ENCODE data around the gene INO80C.
"Not testable (repeated sequence)": the region's sequence is repeated elsewhere in the genome, so short reads cannot be mapped to it uniquely, and the experiment has no call there.

Gene INO80C

DNA sequence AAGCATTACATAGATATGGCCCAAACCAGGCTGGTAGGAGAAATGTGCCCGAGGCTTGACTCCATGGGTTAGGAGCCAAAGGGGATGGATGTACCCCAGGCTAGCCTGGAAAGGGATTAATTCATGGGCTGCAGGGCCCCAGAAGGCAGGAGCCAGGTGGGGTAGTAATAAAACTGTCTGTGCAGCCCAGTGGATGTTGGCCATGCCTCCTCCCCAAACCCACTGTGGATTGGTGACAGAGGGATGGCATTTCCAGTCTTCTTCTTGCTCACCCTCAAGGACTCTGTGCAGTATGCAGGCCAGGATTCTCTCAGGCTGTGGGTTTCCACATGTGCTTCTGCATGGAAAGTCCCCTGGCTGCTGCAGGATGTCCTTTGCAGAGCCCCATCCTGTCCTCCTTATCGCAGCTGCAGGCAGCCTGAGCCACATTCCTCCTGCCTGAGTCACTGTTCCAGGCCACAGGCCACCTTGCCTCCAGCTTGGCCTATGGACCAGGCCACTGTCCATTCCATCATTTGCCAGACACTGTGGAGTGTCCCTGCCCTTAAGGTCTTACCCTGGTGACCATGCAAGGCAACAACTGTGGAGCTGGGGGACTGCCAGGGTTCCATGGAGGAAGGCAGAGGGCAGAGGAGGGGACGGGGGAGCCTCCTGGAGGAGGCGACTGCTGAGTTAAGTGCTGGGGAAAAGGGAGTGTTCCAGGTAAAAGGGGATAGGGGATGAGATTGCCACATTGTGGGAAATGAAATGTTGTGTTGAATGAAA lies 38.9 kb downstream of the INO80C start:
- TF ChIP-seq, protein P1, sequence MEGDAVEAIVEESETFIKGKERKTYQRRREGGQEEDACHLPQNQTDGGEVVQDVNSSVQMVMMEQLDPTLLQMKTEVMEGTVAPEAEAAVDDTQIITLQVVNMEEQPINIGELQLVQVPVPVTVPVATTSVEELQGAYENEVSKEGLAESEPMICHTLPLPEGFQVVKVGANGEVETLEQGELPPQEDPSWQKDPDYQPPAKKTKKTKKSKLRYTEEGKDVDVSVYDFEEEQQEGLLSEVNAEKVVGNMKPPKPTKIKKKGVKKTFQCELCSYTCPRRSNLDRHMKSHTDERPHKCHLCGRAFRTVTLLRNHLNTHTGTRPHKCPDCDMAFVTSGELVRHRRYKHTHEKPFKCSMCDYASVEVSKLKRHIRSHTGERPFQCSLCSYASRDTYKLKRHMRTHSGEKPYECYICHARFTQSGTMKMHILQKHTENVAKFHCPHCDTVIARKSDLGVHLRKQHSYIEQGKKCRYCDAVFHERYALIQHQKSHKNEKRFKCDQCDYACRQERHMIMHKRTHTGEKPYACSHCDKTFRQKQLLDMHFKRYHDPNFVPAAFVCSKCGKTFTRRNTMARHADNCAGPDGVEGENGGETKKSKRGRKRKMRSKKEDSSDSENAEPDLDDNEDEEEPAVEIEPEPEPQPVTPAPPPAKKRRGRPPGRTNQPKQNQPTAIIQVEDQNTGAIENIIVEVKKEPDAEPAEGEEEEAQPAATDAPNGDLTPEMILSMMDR (conservative IDR thresholded peaks at IDR 0.05; ENCODE audit: low read depth) = no peak
- POLR2A ChIA-PET (ENCODE audit: low non-redundant PET) = no interaction called here
- no peak for DNase-seq (ENCODE audit: low spot score)
- CTCF ChIA-PET = no interaction called here
- H3K27ac ChIP-seq = peak overlapping the region; percentile 85

DNA sequence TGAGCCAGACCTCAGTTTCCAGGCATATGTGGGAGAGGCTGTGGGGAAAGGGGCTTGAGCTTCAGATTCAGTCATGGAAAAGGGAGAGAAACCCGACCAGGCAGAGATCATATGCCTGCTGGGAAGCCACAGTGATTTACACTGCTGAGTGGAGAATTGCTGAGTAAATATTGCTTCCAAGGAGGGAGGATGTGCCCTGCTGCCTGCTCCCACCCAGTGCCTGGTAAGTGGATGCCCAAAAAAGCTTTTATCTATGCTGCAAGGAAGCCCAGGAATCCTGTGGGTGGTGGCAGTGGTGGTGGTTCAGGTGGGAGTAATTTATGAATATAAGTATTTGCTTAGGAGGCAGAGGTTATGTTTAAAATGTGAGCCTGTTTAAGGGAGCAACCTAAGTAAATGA lies 39.5 kb downstream of the INO80C start:
- ChIA-PET CTCF (no interaction called here), POLR2A (ENCODE audit: low non-redundant PET) (no interaction called here)
- no peak for DNase-seq (ENCODE audit: low spot score)
- peak overlapping the region; percentile 85 for H3K27ac ChIP-seq
- TF ChIP-seq, protein P1 (conservative IDR thresholded peaks at IDR 0.05; ENCODE audit: low read depth) = no peak

DNA sequence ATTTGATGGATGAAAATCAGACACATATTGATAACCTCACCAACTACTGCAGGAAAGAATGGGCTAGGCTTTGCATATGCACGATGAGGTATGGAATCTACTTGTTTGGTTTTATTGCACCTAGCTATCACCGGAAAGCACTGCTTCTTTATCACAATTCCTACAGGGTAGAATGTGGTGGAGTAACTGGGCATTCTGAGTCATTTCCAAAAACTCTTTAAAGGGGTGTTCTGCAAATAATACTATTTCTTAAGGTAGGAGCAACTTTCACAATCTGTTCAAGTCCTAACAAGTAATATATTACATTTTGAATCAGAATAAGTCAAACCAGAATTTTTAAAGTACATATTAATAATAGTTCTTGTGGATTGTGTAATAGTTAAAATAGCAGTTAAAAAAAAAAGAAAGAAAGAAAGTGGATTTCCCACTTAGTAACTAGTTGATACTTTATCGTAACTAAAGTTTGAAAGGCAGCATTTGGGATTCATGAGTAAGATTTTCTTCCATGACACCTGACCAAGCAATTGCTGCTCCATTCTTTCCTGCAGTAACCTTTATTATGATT lies 40.5 kb downstream of the INO80C start:
- ChIA-PET CTCF (no interaction called here), POLR2A (ENCODE audit: low non-redundant PET) (no interaction called here)
- H3K27ac ChIP-seq = peak overlapping the region; percentile 97
- TF ChIP-seq, protein P1 (conservative IDR thresholded peaks at IDR 0.05; ENCODE audit: low read depth) = no peak
- DNase-seq (ENCODE audit: low spot score) = peak; percentile 83

DNA sequence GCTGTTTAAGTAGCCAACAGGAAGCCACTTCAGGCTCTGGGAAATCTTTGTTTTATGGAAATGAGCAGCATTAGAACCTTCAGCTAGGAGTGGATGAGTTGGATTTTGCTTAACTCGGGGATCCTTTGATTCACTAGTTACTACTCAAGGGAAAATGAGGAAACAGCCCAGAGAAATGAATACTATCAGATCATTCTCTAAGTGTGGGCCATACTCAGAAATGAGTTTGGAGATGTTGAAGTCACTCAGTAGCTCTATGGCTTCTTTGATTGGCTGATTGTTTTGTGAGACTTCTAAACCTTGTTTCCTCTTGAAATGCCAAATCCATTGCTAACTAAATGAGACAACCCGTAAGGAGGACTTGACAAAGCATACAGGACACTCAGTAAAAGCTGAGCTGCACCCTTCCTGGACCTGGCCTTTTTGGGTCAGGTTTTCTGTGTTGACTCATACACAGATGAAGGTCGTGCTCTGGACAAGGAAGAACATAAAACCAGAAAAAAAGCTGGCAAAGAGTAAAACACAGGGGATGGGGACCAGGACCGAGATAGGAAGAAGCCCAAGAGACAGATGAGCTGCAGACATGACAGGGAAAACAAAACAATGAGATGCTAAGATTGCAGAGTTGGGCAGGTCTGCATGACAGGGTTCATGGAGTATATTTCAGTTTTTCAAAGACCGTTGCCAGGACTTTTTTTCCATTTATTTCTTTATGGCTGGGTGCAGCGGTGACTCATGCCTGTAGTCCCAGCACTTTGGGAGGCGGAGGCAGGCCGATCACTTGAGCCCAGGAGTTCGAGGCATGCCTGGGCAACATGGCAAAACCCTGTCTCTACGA lies 41.6 kb downstream of the INO80C start:
- peak overlapping the region; percentile 97 for H3K27ac ChIP-seq
- ChIA-PET CTCF (interaction anchor here (0.6 kb wide), 1 partner anchor 61 kb away, joined by 3 read pairs; no protein-coding TSS in a partner anchor), POLR2A (ENCODE audit: low non-redundant PET) (no interaction called here)
- TF ChIP-seq, protein P1 (conservative IDR thresholded peaks at IDR 0.05; ENCODE audit: low read depth) = no peak
- DNase-seq (ENCODE audit: low spot score) = peak; percentile 50

DNA sequence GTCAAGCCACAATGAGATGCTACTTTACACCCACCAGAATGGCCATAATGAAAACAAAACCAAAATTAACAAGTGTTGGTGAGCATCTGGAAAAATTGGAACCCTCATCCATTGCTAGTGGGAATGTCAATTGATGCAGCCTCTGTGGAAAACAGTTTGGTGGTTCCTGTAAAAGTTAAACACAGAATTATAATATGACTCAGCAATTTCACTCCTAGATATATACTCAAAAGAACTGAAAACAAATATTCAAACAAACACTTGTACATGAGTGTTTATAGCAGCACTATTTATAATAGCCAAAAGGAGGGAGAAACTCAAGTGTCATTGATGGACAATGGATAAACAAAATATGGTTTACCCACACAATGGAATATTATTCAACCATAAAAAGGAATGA lies 43.0 kb downstream of the INO80C start:
- CTCF ChIA-PET = no interaction called here
- POLR2A ChIA-PET (ENCODE audit: low non-redundant PET) = no interaction called here

DNA sequence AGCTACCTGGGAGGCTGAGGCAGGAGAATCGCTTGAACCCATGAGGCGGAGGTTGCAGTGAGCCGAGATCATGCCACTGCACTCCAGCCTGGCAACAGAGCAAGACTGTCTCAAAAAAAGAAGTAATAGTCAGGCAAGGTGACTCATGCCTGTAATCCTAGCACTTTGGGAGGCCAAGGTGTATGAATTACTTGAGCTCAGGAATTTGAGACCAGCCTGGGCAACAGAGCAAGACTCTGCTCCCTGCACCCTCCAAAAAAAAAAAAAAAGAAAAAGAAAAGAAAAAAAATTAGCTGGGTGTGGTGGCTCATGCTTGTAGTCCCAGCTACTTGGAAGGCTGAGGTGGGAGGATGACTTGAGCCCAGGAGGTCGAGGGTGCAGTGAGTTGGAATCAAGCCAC lies 44.7 kb downstream of the INO80C start:
- POLR2A ChIA-PET (ENCODE audit: low non-redundant PET); DNase-seq (ENCODE audit: low spot score); CTCF ChIA-PET: not testable (repeated sequence)
- peak overlapping the region; percentile 70 for H3K27ac ChIP-seq

More for the DNA sequence above, 43.0 kb downstream of the INO80C start:
- DNase-seq (ENCODE audit: low spot score) = no peak
- TF ChIP-seq, protein P1 (conservative IDR thresholded peaks at IDR 0.05; ENCODE audit: low read depth) = no peak
- no peak overlapping the region for H3K27ac ChIP-seq

Measured in RWPE1 (cell line).